ENCODE data around the gene MTRF1L. TPM values are rescaled to one million over a fixed set of nuclear protein-coding genes. Genes with fewer than 3 reads are reported as not detected.

The MTRF1L gene
- total and polyA plus RNA-seq, 2 of the 13 experiments (the other 11 are each of a cell fraction or from before 2014, with no cell fraction given): 17.6 to 28.7 TPM

- in situ Hi-C loops (cut with HindIII; ENCODE audit: extremely low pct_ligation_motif_present, low pct_unique_long_range_greater_than_20kb): loop anchor here (10.0 to 25.0 kb wide), 2 partner anchors 281 to 478 kb away; no protein-coding TSS in a partner anchor
- DNase-seq (ENCODE audit: low spot score) (no peak), FAIRE-seq (no peak), ATAC-seq (no peak)
- Histone ChIP-seq H2AFZ (ENCODE audit: low read length) (no peak overlapping the region), H3K9ac (ENCODE audit: insufficient read depth, low read depth, low read length) (no peak overlapping the region), H3K27me3 (ENCODE audit: control insufficient read depth in 1 of 2, insufficient read depth in 2 of 2, low read length in 2 of 2) (no peaks in the 10 kb centered on the region), H3K79me2 (ENCODE audit: insufficient read depth, low read length) (no peaks in the 10 kb centered on the region), H4K20me1 (ENCODE audit: insufficient read depth, low read length) (no peaks in the 10 kb centered on the region), H3K4me3 (replicated peaks in 1 of 3; ENCODE audit: insufficient read depth in 1 of 3, low read depth in 2 of 3, low read length in 3 of 3) (no peak overlapping the region), H3K27ac (ENCODE audit: extremely low read length, insufficient read depth, low read length) (no peak overlapping the region), H3K4me1 (ENCODE audit: insufficient read depth, low read length) (peaks cover 5% of the 10 kb centered on the region), H3K4me2 (ENCODE audit: low read depth, low read length) (no peak overlapping the region), H3K36me3 (replicated peaks in 1 of 2; ENCODE audit: control insufficient read depth in 1 of 2, insufficient read depth in 2 of 2, low read length in 2 of 2) (no peaks in the 10 kb centered on the region), H3K9me3 (ENCODE audit: low read length) (no peaks in the 10 kb centered on the region)
- POLR2A ChIA-PET: no interaction called here
- no TSS peak for BruUV-seq (replicated peaks)
- CTCF ChIA-PET (ENCODE audit: low intra/inter-chr PET ratio, low total read pairs): no interaction called here
- 82% methylated on average over 9 of the region's 9 CpGs for WGBS (ENCODE audit: low lambda C conversion rate)
- intact Hi-C loops (cut with micrococcal nuclease; ENCODE audit: unreplicated experiment): loop anchor here (5.0 kb wide), 1 partner anchor 913 kb away; no protein-coding TSS in a partner anchor
- TF ChIP-seq ZNF749 (CRISPR knock-in tag; IDR thresholded peaks at IDR 0.05; ENCODE audit: borderline replicate concordance): no peak
- TF ChIP-seq SP2 (CRISPR knock-in tag; IDR thresholded peaks at IDR 0.05): no peak
- no peak for TF ChIP-seq ZC3H13 (CRISPR knock-in tag; IDR thresholded peaks at IDR 0.05)
- no peak for TF ChIP-seq ZBTB3 (CRISPR knock-in tag; IDR thresholded peaks at IDR 0.05; ENCODE audit: borderline replicate concordance, low read depth)
- no peak for TF ChIP-seq ZFP41 (CRISPR knock-in tag; IDR thresholded peaks at IDR 0.05; ENCODE audit: borderline replicate concordance)
- no peak for TF ChIP-seq SIN3B (IDR thresholded peaks at IDR 0.05; ENCODE audit: low read length)
- TF ChIP-seq ZNF646 (CRISPR knock-in tag; IDR thresholded peaks at IDR 0.05): no peak
- TF ChIP-seq ZIK1 (CRISPR knock-in tag; IDR thresholded peaks at IDR 0.05; ENCODE audit: borderline replicate concordance, low read depth): no peak
- TF ChIP-seq ATM (IDR thresholded peaks at IDR 0.05; ENCODE audit: borderline replicate concordance): no peak
- TF ChIP-seq PHF8 (CRISPR knock-in tag; IDR thresholded peaks at IDR 0.05): no peak
- no peak for TF ChIP-seq CREBL2 (CRISPR knock-in tag; IDR thresholded peaks at IDR 0.05; ENCODE audit: borderline replicate concordance)
- no peak for TF ChIP-seq BATF2 (CRISPR knock-in tag; IDR thresholded peaks at IDR 0.05)
- TF ChIP-seq ZFAT (CRISPR knock-in tag; conservative IDR thresholded peaks at IDR 0.05): no peak
Observed at GRCh38 chr6:153034139-153034538, 31.6 kb upstream of the MTRF1L start.

Measured in HepG2 (cell line).